CD4-positive, alpha-beta T cell treated with Interleukin-17A for 1 hour (primary cell): Measurements from ENCODE around the gene CCDC107.
"Not testable (repeated sequence)": the region's sequence is repeated elsewhere in the genome, so short reads cannot be mapped to it uniquely, and the experiment has no call there.

Experiments
- DNase-seq: peaks from one replicate; pipeline ENCODE4 v3.0.0-alpha.2; 2020

CCDC107 gene

GRCh38 chr9:35639225-35639624 is 18.9 kb upstream of the CCDC107 start:
- not testable (repeated sequence) for DNase-seq

- no peak for DNase-seq
Measured at GRCh38 chr9:35639631-35640030, 18.5 kb upstream of the CCDC107 start.

- DNase-seq, result not testable (repeated sequence)
Measured at GRCh38 chr9:35640431-35640830, 17.7 kb upstream of the CCDC107 start.

- not testable (repeated sequence) for DNase-seq
Measured at GRCh38 chr9:35641478-35641877, 16.6 kb upstream of the CCDC107 start.

GRCh38 chr9:35643046-35643445 is 15.0 kb upstream of the CCDC107 start:
- DNase-seq, result no peak

- DNase-seq, result not testable (repeated sequence)
Measured at GRCh38 chr9:35645736-35646135, 12.4 kb upstream of the CCDC107 start.

- no peak for DNase-seq
Measured at GRCh38 chr9:35646153-35646532, 11.9 kb upstream of the CCDC107 start.

GRCh38 chr9:35646533-35647265 is 11.4 kb upstream of the CCDC107 start:
- peak; percentile 91 for DNase-seq

- peak; percentile 53 for DNase-seq
Measured at GRCh38 chr9:35649431-35650340, 8.4 kb upstream of the CCDC107 start.

- DNase-seq, result peak; percentile 57
Measured at GRCh38 chr9:35650341-35651158, 7.5 kb upstream of the CCDC107 start, which contains the start of gene SIT1. SIT1 (minus strand) TSS chr9:35650931; CDS start chr9:35650853, 78 bp downstream.

GRCh38 chr9:35651956-35652828 is 5.9 kb upstream of the CCDC107 start:
- DNase-seq, result no peak

- no peak for DNase-seq
Measured at GRCh38 chr9:35652829-35653209, 5.3 kb upstream of the CCDC107 start.

GRCh38 chr9:35653611-35654010 is 4.5 kb upstream of the CCDC107 start:
- DNase-seq, result no peak

GRCh38 chr9:35656348-35656747 is 1.7 kb upstream of the CCDC107 start:
- no peak for DNase-seq

- no peak for DNase-seq
Measured at GRCh38 chr9:35656831-35657545, 1.1 kb upstream of the CCDC107 start.

GRCh38 chr9:35657546-35658136 is 451 bp upstream of the CCDC107 start, which contains the start of gene RMRP:
RMRP (minus strand) TSS chr9:35658019.
- DNase-seq, result peak; percentile 94

- no peak for DNase-seq
Measured at GRCh38 chr9:35658968-35659220, 802 bp downstream of the CCDC107 start.

- DNase-seq, result no peak
Measured at GRCh38 chr9:35659340-35659739, 1.2 kb downstream of the CCDC107 start.

- DNase-seq, result no peak
Measured at GRCh38 chr9:35660966-35661415, 2.9 kb downstream of the CCDC107 start.

- peak; percentile 75 for DNase-seq
Measured at GRCh38 chr9:35661756-35662350, 3.8 kb downstream of the CCDC107 start.

GRCh38 chr9:35662437-35662836 is 4.3 kb downstream of the CCDC107 start:
- DNase-seq, result no peak
